ENCODE results near the gene NDUFB8. TPM values are rescaled to one million over a fixed set of nuclear protein-coding genes. Genes with fewer than 3 reads are reported as not detected.

NDUFB8 gene
- polyA plus RNA-seq, 1 experiment: 204 TPM

DNA sequence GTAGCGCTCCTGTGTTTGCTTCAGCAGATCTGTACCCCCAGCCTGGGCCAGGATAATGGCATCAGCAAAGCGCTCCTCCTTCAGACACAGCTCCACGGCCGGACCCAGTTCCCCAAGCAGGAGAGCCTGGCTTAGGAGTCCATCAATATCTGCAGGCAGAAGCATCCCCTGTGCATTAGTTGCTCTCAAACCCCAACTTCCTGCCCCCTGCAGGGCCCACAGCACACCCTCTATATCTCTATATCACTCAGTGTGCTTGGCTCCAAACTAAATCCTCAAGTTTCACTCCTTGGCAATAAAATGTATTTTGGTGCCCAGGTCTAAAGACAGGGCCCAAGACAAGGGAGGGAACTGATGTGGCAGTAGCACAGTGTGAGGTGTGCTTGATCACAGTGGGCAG lies 31.6 kb downstream of the NDUFB8 start:
- H3K4me3 ChIP-seq (ENCODE audit: low read depth, low read length): no peak overlapping the region
- no peak for DNase-seq (ENCODE audit: low read depth, low spot score)
- ChIA-PET POLR2A (no interaction called here), CTCF (interaction anchor here (1.0 to 7.6 kb wide), 5 partner anchors 11 to 160 kb away, joined by 3 to 52 read pairs (median 11); no protein-coding TSS in a partner anchor)
- H3K27me3 ChIP-seq (ENCODE audit: control insufficient read depth, insufficient read depth, low read length): no peaks in the 10 kb centered on the region
- TF ChIP-seq, protein P1, sequence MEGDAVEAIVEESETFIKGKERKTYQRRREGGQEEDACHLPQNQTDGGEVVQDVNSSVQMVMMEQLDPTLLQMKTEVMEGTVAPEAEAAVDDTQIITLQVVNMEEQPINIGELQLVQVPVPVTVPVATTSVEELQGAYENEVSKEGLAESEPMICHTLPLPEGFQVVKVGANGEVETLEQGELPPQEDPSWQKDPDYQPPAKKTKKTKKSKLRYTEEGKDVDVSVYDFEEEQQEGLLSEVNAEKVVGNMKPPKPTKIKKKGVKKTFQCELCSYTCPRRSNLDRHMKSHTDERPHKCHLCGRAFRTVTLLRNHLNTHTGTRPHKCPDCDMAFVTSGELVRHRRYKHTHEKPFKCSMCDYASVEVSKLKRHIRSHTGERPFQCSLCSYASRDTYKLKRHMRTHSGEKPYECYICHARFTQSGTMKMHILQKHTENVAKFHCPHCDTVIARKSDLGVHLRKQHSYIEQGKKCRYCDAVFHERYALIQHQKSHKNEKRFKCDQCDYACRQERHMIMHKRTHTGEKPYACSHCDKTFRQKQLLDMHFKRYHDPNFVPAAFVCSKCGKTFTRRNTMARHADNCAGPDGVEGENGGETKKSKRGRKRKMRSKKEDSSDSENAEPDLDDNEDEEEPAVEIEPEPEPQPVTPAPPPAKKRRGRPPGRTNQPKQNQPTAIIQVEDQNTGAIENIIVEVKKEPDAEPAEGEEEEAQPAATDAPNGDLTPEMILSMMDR (IDR thresholded peaks at IDR 0.05; ENCODE audit: low read depth, low read length): no peak
- H3K9me3 ChIP-seq (ENCODE audit: control insufficient read depth, insufficient read depth, low read length): no peaks in the 10 kb centered on the region
- H3K27ac ChIP-seq (ENCODE audit: low read depth, low read length): no peak overlapping the region

DNA sequence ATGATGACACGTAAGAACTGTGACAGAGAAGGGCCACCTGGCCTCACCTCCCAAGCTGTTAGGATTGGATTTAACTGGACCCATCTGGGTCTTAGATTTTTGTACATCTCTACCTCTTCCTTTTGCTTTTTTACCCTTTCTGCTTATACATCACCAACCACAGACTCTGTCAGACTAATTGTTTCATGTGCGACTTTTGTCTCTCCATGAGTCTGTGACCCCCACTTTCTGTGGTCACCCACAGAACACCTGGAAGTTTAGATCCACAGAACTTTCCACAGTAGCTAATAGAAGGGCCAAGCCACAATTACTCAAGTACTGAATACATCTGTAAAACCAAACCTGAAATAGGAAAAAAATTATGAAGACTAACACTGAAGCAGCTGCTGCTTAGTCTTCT lies 33.1 kb downstream of the NDUFB8 start:
- no peaks in the 10 kb centered on the region for H3K27me3 ChIP-seq (ENCODE audit: control insufficient read depth, insufficient read depth, low read length)
- H3K27ac ChIP-seq (ENCODE audit: low read depth, low read length): no peak overlapping the region
- ChIA-PET POLR2A (no interaction called here), CTCF (interaction anchor here (1.0 to 7.6 kb wide), 5 partner anchors 12 to 157 kb away, joined by 3 to 52 read pairs (median 6); partner anchors contain the start of gene HIF1AN)
- TF ChIP-seq, protein P1 (IDR thresholded peaks at IDR 0.05; ENCODE audit: low read depth, low read length): no peak
- no peaks in the 10 kb centered on the region for H3K9me3 ChIP-seq (ENCODE audit: control insufficient read depth, insufficient read depth, low read length)
- no peak for DNase-seq (ENCODE audit: low read depth, low spot score)
- no peak overlapping the region for H3K4me3 ChIP-seq (ENCODE audit: low read depth, low read length)

DNA sequence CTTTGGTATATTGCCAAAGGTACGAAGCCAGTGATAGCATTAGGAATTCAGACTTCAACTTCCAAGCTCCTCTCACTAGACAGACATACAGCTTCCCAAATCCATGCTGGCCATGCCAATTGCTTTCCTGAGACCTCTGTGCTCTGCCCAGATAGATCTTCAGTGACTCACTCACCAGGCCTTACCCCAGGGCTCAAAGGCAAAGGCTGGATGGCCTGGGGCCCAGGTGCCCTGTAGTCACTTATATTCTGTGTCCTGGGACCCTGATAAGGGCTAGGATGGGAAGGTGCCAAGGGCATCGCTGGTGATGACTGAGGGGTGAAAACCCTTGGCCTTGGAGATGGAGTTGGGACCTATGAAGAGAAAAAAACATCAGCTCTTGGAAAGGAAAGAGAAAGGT lies 39.1 kb downstream of the NDUFB8 start:
- Histone ChIP-seq H3K9me3 (ENCODE audit: control insufficient read depth, insufficient read depth, low read length) (no peaks in the 10 kb centered on the region), H3K4me3 (ENCODE audit: low read depth, low read length) (no peak overlapping the region), H3K27ac (ENCODE audit: low read depth, low read length) (no peak overlapping the region), H3K27me3 (ENCODE audit: control insufficient read depth, insufficient read depth, low read length) (peaks cover 6% of the 10 kb centered on the region)
- TF ChIP-seq, protein P1 (IDR thresholded peaks at IDR 0.05; ENCODE audit: low read depth, low read length): no peak
- no peak for DNase-seq (ENCODE audit: low read depth, low spot score)
- ChIA-PET CTCF (interaction anchor here (1.7 kb wide), 1 partner anchor 8 kb away, joined by 6 read pairs; no protein-coding TSS in a partner anchor), POLR2A (no interaction called here)

DNA sequence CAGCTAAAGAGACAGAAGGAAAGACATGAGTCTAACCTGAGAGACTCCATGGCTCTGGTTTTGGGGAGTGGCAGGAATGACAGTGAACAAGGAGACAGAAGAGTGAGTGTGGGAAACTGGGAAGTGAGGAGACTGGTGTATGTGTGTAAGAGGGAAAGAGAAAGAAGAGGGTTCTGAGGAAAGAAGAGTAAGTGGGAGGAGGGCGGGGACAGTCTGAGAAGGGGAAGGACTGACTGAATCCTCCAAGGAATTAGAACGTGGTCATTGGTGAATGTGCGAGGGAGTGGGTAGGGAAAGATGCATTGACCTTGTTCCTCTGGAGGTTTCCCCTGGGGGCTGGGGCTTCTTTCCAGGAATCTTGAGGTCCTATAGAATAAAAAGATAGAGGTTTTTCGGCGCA lies 40.3 kb downstream of the NDUFB8 start:
- no peak overlapping the region for H3K4me3 ChIP-seq (ENCODE audit: low read depth, low read length)
- TF ChIP-seq, protein P1 (IDR thresholded peaks at IDR 0.05; ENCODE audit: low read depth, low read length): no peak
- POLR2A ChIA-PET: no interaction called here
- no peak overlapping the region for H3K27ac ChIP-seq (ENCODE audit: low read depth, low read length)
- no peak for DNase-seq (ENCODE audit: low read depth, low spot score)
- no peaks in the 10 kb centered on the region for H3K9me3 ChIP-seq (ENCODE audit: control insufficient read depth, insufficient read depth, low read length)
- CTCF ChIA-PET: no interaction called here
- peaks cover 17% of the 10 kb centered on the region for H3K27me3 ChIP-seq (ENCODE audit: control insufficient read depth, insufficient read depth, low read length)

GRCh38 chr10:100487529-100487928 lies 42.1 kb downstream of the NDUFB8 start:
- ChIA-PET POLR2A (no interaction called here), CTCF (no interaction called here)
- TF ChIP-seq, protein P1 (IDR thresholded peaks at IDR 0.05; ENCODE audit: low read depth, low read length): no peak
- DNase-seq (ENCODE audit: low read depth, low spot score): no peak
- Histone ChIP-seq H3K4me3 (ENCODE audit: low read depth, low read length) (no peak overlapping the region), H3K9me3 (ENCODE audit: control insufficient read depth, insufficient read depth, low read length) (no peaks in the 10 kb centered on the region), H3K27me3 (ENCODE audit: control insufficient read depth, insufficient read depth, low read length) (peaks cover 34% of the 10 kb centered on the region), H3K27ac (ENCODE audit: low read depth, low read length) (no peak overlapping the region)
